BJ (cell line): ENCODE measurements around the gene HLA-DQA1. TPM values are rescaled to one million over a fixed set of nuclear protein-coding genes. Genes with fewer than 3 reads are reported as not detected.

Experiments
- CTCF ChIA-PET: fragments of 350-600 bp; formaldehyde crosslinking; extraction: SDS; loops from one replicate; lab custom pipeline; 2021; ENCODE audit warnings: antibody characterized with exemption, inconsistent platforms; lab: Yijun Ruan, JAX
- POLR2A ChIA-PET: fragments of 300-600 bp; sonication (Branson Sonifier 250); formaldehyde crosslinking; extraction: SDS; loops from one replicate; lab custom pipeline; 2021; ENCODE audit warnings: antibody characterized with exemption; lab: Charles Lee
- DNase-seq: peaks from one replicate; pipeline ENCODE4 v3.0.0-alpha.2; 2011; ENCODE audit warnings: low read depth
- H3K27me3 ChIP-seq: 2 replicates; pipeline ENCODE4 v1.6.0; 2011; ENCODE audit warnings: low read length; ENCODE audit not compliant: control insufficient read depth, insufficient read depth
- H3K36me3 ChIP-seq: 2 replicates; pipeline ENCODE4 v1.5.1; 2011; ENCODE audit warnings: low read length; ENCODE audit not compliant: control insufficient read depth, insufficient read depth
- H3K4me3 ChIP-seq: 2 replicates; pipeline ENCODE4 v1.5.1; 2011; ENCODE audit warnings: low read depth, mild to moderate bottlenecking, control low read depth, low read length
- polyA plus RNA-seq: library from polyadenylated mRNA; depleted of rRNA; stranded (reverse); fragments of >200 nt; gene quantifications from 2 replicates; pipeline ENCODE4 v1.2.3, GENCODE V29; 2011
- TF ChIP-seq, protein P1 (sequence below): IDR thresholded peaks from 2 replicates; pipeline ENCODE4 v1.5.1; 2011; ENCODE audit warnings: low read depth, mild to moderate bottlenecking, control low read depth, inconsistent platforms, low read length, moderate library complexity; ENCODE audit not compliant: insufficient read depth

HLA-DQA1 gene
- polyA plus RNA-seq, 1 experiment, result not detected

- Histone ChIP-seq H3K4me3 (no peak overlapping the region), H3K36me3 (no peaks in the 10 kb centered on the region), H3K27me3 (no peaks in the 10 kb centered on the region)
- no peak for DNase-seq
- POLR2A ChIA-PET, result no interaction called here
- CTCF ChIA-PET, result no interaction called here
- TF ChIP-seq, protein P1, sequence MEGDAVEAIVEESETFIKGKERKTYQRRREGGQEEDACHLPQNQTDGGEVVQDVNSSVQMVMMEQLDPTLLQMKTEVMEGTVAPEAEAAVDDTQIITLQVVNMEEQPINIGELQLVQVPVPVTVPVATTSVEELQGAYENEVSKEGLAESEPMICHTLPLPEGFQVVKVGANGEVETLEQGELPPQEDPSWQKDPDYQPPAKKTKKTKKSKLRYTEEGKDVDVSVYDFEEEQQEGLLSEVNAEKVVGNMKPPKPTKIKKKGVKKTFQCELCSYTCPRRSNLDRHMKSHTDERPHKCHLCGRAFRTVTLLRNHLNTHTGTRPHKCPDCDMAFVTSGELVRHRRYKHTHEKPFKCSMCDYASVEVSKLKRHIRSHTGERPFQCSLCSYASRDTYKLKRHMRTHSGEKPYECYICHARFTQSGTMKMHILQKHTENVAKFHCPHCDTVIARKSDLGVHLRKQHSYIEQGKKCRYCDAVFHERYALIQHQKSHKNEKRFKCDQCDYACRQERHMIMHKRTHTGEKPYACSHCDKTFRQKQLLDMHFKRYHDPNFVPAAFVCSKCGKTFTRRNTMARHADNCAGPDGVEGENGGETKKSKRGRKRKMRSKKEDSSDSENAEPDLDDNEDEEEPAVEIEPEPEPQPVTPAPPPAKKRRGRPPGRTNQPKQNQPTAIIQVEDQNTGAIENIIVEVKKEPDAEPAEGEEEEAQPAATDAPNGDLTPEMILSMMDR, result no peak
Observed at GRCh38 chr6:32662099-32662498, 24.9 kb downstream of the HLA-DQA1 start.

DNA sequence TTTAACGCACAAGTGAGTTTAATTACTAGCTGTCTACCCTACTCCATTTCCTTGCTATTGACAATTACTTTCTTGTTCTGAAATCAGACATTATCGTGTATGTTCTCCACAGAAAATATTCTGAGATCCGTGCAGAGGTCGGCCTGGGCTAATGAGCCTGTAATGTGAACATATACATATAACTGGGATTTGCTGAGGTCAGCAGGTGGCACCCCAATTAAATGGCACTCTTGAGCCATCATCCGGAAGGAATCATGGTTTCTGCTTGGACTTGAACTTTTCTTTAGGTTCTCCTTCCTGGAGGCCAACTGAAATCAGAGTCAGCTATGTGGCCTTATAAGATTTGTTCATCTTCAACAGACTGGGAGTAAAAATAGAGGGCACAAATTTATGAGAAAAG, 25.6 kb downstream of the HLA-DQA1 start:
- no peaks in the 10 kb centered on the region for H3K27me3 ChIP-seq
- ChIA-PET POLR2A (no interaction called here), CTCF (interaction anchor here (0.7 kb wide), 1 partner anchor 83 kb away, joined by 3 read pairs; no protein-coding TSS in a partner anchor)
- TF ChIP-seq, protein P1, result no peak
- DNase-seq, result no peak
- no peak overlapping the region for H3K4me3 ChIP-seq
- no peaks in the 10 kb centered on the region for H3K36me3 ChIP-seq

- DNase-seq, result no peak
- ChIA-PET CTCF (no interaction called here), POLR2A (no interaction called here)
- TF ChIP-seq, protein P1, result no peak
- no peaks in the 10 kb centered on the region for H3K36me3 ChIP-seq
- no peaks in the 10 kb centered on the region for H3K27me3 ChIP-seq
- no peak overlapping the region for H3K4me3 ChIP-seq
Observed at GRCh38 chr6:32664354-32664753, 27.1 kb downstream of the HLA-DQA1 start.

GRCh38 chr6:32664827-32665362, 27.7 kb downstream of the HLA-DQA1 start:
- TF ChIP-seq, protein P1, result no peak
- ChIA-PET CTCF (no interaction called here), POLR2A (no interaction called here)
- Histone ChIP-seq H3K36me3 (no peaks in the 10 kb centered on the region), H3K4me3 (no peak overlapping the region), H3K27me3 (no peaks in the 10 kb centered on the region)
- no peak for DNase-seq

DNA sequence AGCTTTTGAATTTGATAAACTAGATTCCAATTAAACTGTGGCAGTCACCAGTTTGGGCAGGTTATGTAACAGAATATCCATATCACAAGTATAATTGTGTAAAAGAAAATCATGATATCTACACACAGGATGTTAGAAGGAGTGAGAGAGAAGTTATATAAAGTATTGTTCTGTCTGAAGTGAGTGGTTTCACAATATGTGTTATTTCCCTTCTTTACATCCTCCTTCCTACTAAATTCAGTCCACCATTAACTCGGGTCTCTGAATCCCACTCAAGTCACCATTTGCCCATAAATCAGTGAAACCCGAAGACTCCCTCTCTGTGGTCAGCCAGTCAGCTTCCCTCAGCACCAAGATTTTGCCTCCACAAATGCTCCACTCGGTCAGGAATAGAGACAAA, 28.5 kb downstream of the HLA-DQA1 start:
- ChIA-PET POLR2A (no interaction called here), CTCF (no interaction called here)
- TF ChIP-seq, protein P1, result no peak
- no peak overlapping the region for H3K4me3 ChIP-seq
- H3K36me3 ChIP-seq, result no peaks in the 10 kb centered on the region
- H3K27me3 ChIP-seq, result no peaks in the 10 kb centered on the region
- DNase-seq, result no peak
